HepG2 (cell line): ENCODE measurements around the gene SIRT7. TPM values are rescaled to one million over a fixed set of nuclear protein-coding genes. Genes with fewer than 3 reads are reported as not detected.
A peak's percentile ranks its signal among the peaks of the same experiment; 100 is the strongest.

ENCODE experiments used
- ATAC-seq: fragments of 200-7000 bp; cut with Tn5 transposase; 3 replicates; pipeline ENCODE4 v1.9.1; 2020; ENCODE audit warnings: mild to moderate bottlenecking, moderate library complexity
- BruUV-seq: library from RNA; stranded (reverse); fragments of 400-500 nt; replicated peaks from 2 replicates; lab custom pipeline; 2021; lab: Mats Ljungman, UMichigan
- CTCF ChIA-PET: fragments of 300-600 bp; formaldehyde crosslinking; extraction: SDS; loops from one replicate; lab custom pipeline; 2021; ENCODE audit warnings: low total read pairs, inconsistent platforms, low intra/inter-chr PET ratio; lab: Yijun Ruan, JAX
- POLR2A ChIA-PET: fragments of 350-600 bp; sonication (Branson Sonifier 250); formaldehyde crosslinking; loops from one replicate; lab custom pipeline; 2020; ENCODE audit warnings: antibody characterized with exemption, inconsistent platforms; lab: Yijun Ruan, JAX
- DNase-seq: peaks from one replicate; pipeline ENCODE4 v3.0.0-alpha.2; 2015; ENCODE audit warnings: low spot score
- FAIRE-seq: peaks from 3 replicates; lab custom pipeline; 2011; peaks lifted over from hg19 to GRCh38; lab: Jason Lieb, UNC
- H2AFZ ChIP-seq: one replicate; pipeline ENCODE4 v1.6.1; 2011; ENCODE audit warnings: low read length, inconsistent platforms
- H3K27ac ChIP-seq: fragments of 300-600 bp; 3 replicates; pipeline ENCODE4 v1.8.0; 2011; ENCODE audit warnings: mixed run types, mild to moderate bottlenecking, mixed read lengths, low read length, inconsistent platforms; ENCODE audit not compliant: insufficient read depth; ENCODE audit errors: extremely low read length
- H3K27me3 ChIP-seq, 2 experiments: fragments of 200-600 bp in 1 of 2; 2 replicates in 1 of 2; 3 replicates in 1 of 2; pipeline versions ENCODE4 v1.6.0 to v1.8.0; 2011; ENCODE audit warnings: low read length in 2 of 2, mild to moderate bottlenecking in 2 of 2, moderate library complexity in 2 of 2, inconsistent platforms in 1 of 2; ENCODE audit not compliant: insufficient read depth in 2 of 2, control insufficient read depth in 1 of 2
- H3K36me3 ChIP-seq, 2 experiments: fragments of 200-600 bp in 1 of 2; replicated peaks in 1 of 2; 2 replicates in 1 of 2; 3 replicates in 1 of 2; pipeline versions ENCODE4 v1.5.1 to v1.8.0; 2011; ENCODE audit warnings: low read length in 2 of 2, inconsistent platforms in 1 of 2; ENCODE audit not compliant: insufficient read depth in 2 of 2, control insufficient read depth in 1 of 2
- H3K4me1 ChIP-seq: 2 replicates; pipeline ENCODE4 v1.5.1; 2012; ENCODE audit warnings: low read length, inconsistent platforms; ENCODE audit not compliant: insufficient read depth
- H3K4me2 ChIP-seq: 2 replicates; pipeline ENCODE4 v1.6.0; 2011; ENCODE audit warnings: low read depth, low read length, inconsistent platforms
- H3K4me3 ChIP-seq, 3 experiments: fragments of 200-600 bp in 1 of 3; sonication (generic), shearing (Covaris generic) in 1 of 3; replicated peaks in 1 of 3; 2 replicates each; pipeline ENCODE4 v1.5.1; 2011 to 2016; ENCODE audit warnings: low read length in 3 of 3, inconsistent platforms in 2 of 3, low read depth in 2 of 3, mild to moderate bottlenecking in 2 of 3, control low read depth in 1 of 3, mixed read lengths in 1 of 3; ENCODE audit not compliant: insufficient read depth in 1 of 3
- H3K79me2 ChIP-seq: one replicate; pipeline ENCODE4 v1.6.1; 2011; ENCODE audit warnings: low read length, inconsistent platforms; ENCODE audit not compliant: insufficient read depth
- H3K9ac ChIP-seq: 2 replicates; pipeline ENCODE4 v1.6.0; 2011; ENCODE audit warnings: mild to moderate bottlenecking, low read depth, low read length, inconsistent platforms; ENCODE audit not compliant: insufficient read depth
- H3K9me3 ChIP-seq: 2 replicates; pipeline ENCODE4 v1.5.1; 2012; ENCODE audit warnings: mild to moderate bottlenecking, low read length
- H4K20me1 ChIP-seq: 2 replicates; pipeline ENCODE4 v1.6.0; 2011; ENCODE audit warnings: inconsistent platforms, mild to moderate bottlenecking, low read length, moderate library complexity; ENCODE audit not compliant: insufficient read depth
- BORCS8-MEF2B ChIP-seq: sonication (generic); formaldehyde crosslinking; IDR thresholded peaks from 2 replicates; pipeline ENCODE4 v1.8.0; 2022; ENCODE audit warnings: mild to moderate bottlenecking, missing genetic modification reagents
- EED ChIP-seq: sonication (generic); formaldehyde crosslinking; IDR thresholded peaks from 2 replicates; pipeline ENCODE4 v1.5.0; 2020; ENCODE audit warnings: mild to moderate bottlenecking, missing genetic modification reagents
- KAT8 ChIP-seq: IDR thresholded peaks from 2 replicates; pipeline ENCODE4 v1.6.1; 2016; ENCODE audit warnings: missing genetic modification reagents, missing compliant biosample characterization
- KMT2B ChIP-seq: IDR thresholded peaks from 2 replicates; pipeline ENCODE4 v1.6.1; 2016; ENCODE audit warnings: missing genetic modification reagents, missing compliant biosample characterization
- MLX ChIP-seq: IDR thresholded peaks from 2 replicates; pipeline ENCODE4 v1.6.1; 2016
- PAF1 ChIP-seq: IDR thresholded peaks from 2 replicates; pipeline ENCODE4 v1.6.1; 2016; ENCODE audit warnings: missing genetic modification reagents, missing compliant biosample characterization
- POLR2G ChIP-seq: fragments of 200-400 bp; formaldehyde crosslinking; IDR thresholded peaks from 2 replicates; pipeline ENCODE4 v1.6.1; 2018; ENCODE audit warnings: mild to moderate bottlenecking, low read depth, low read length, moderate library complexity
- RBFOX2 ChIP-seq: fragments of 200-400 bp; formaldehyde crosslinking; IDR thresholded peaks from 2 replicates; pipeline ENCODE4 v1.6.1; 2017; ENCODE audit warnings: low read depth, mild to moderate bottlenecking, low read length
- REST ChIP-seq, 2 experiments: IDR thresholded peaks; 2 replicates each; pipeline ENCODE4 v1.6.1; 2011 to 2012; ENCODE audit warnings: low read length in 2 of 2, borderline replicate concordance in 1 of 2, low read depth in 1 of 2, mild to moderate bottlenecking in 1 of 2, moderate library complexity in 1 of 2
- SETDB1 ChIP-seq: sonication (generic); formaldehyde crosslinking; IDR thresholded peaks from 2 replicates; pipeline ENCODE4 v1.5.1; 2020; ENCODE audit warnings: missing genetic modification reagents, mild to moderate bottlenecking, borderline replicate concordance
- SMC3 ChIP-seq: IDR thresholded peaks from 2 replicates; pipeline ENCODE4 v1.6.1; 2011; ENCODE audit warnings: low read length, improper control_type of control experiment
- ZNF543 ChIP-seq: sonication (generic); formaldehyde crosslinking; IDR thresholded peaks from 2 replicates; pipeline ENCODE4 v1.4.0; 2020; ENCODE audit warnings: mild to moderate bottlenecking, missing genetic modification reagents
- ZNF816 ChIP-seq: sonication (generic); formaldehyde crosslinking; IDR thresholded peaks from 2 replicates; pipeline ENCODE4 v1.8.0; 2022; ENCODE audit warnings: missing genetic modification reagents, mild to moderate bottlenecking, borderline replicate concordance
- ZSCAN12 ChIP-seq: sonication (generic); formaldehyde crosslinking; IDR thresholded peaks from 2 replicates; pipeline ENCODE4 v1.9.0; 2021; ENCODE audit warnings: mild to moderate bottlenecking, missing genetic modification reagents
- WGBS: methylation state at CpG from one replicate; pipeline ENCODE4 v1.1.6; 2017; ENCODE audit warnings: low lambda C conversion rate; 5-methylcytosine and 5-hydroxymethylcytosine counted together
- in situ Hi-C: cut with HindIII; loops from 2 replicates; pipeline ENCODE4 v1.10.0; 2017; ENCODE audit warnings: low pct_unique_long_range_greater_than_20kb; ENCODE audit not compliant: extremely low pct_ligation_motif_present
- intact Hi-C: fragments of 100-400 bp; cut with micrococcal nuclease; formaldehyde crosslinking; loops from one replicate; pipeline ENCODE4 v1.10.0; 2022; ENCODE audit not compliant: unreplicated experiment
- polyA plus RNA-seq, 8 experiments: library from polyadenylated mRNA; depleted of rRNA in 3 of 8; stranded (reverse) in 7 of 8; unstranded in 1 of 8; fragments of >200 nt; fragmentation: Illumina TruSeq in 4 of 8; extraction: Trizol in 4 of 8; gene quantifications; 2 replicates each; pipeline versions ENCODE4 v1.2.1 to v1.2.3, GENCODE V29; 2011 to 2016; ENCODE audit warnings: low read depth in 4 of 8, missing spikeins in 1 of 8, mixed read lengths in 1 of 8; ENCODE audit not compliant: insufficient read depth in 1 of 8
- total RNA-seq, 5 experiments: library from RNA; depleted of rRNA; stranded (reverse); fragments of >200 nt; fragmentation: Illumina TruSeq; extraction: Trizol; gene quantifications; 2 replicates each; pipeline ENCODE4 v1.2.3, GENCODE V29; 2016; ENCODE audit warnings: low read depth in 1 of 5
- TF ChIP-seq, protein P1 (sequence below): sonication (generic); formaldehyde crosslinking; IDR thresholded peaks from 2 replicates; pipeline ENCODE4 v1.4.0; 2020; ENCODE audit warnings: mild to moderate bottlenecking, missing genetic modification reagents
- TF ChIP-seq, protein P2 (sequence below): sonication (generic); formaldehyde crosslinking; IDR thresholded peaks from 2 replicates; pipeline ENCODE4 v1.8.0; 2022; ENCODE audit warnings: low read depth, missing genetic modification reagents
- TF ChIP-seq, protein P3 (sequence below): sonication (generic); formaldehyde crosslinking; IDR thresholded peaks from 2 replicates; pipeline ENCODE4 v1.4.0; 2020; ENCODE audit warnings: missing genetic modification reagents

The SIRT7 gene
- total and polyA plus RNA-seq, 2 of the 13 experiments (the other 11 are each of a cell fraction or from before 2014, with no cell fraction given): 8.3 to 24.8 TPM

DNA sequence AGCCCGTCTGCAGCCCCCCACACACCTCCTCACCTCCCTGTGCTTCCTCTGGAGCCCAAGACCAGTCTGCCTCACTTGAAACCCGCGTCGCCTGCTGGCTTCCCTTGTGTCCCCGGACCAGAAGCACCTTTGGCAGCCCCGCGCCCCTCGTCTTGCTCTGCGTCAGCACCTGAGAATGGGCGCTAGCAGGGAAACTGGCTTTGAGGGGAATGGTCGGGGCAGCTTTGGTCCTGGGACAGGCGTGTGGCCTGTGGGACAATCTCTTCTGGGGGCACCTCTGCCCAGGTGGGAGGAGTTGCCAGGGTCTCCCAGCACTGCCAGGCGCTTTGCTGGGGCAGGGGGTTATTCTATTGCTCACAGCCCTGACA, 13.2 kb upstream of the SIRT7 start:
- peaks cover 50% of the 10 kb centered on the region for H3K4me1 ChIP-seq
- FAIRE-seq: no peak
- WGBS: 93% methylated on average over 12 of the region's 13 CpGs
- H4K20me1 ChIP-seq: peaks cover 8% of the 10 kb centered on the region
- H3K9ac ChIP-seq: no peak overlapping the region
- H3K4me3 ChIP-seq: no peak overlapping the region
- H3K27me3 ChIP-seq: no peaks in the 10 kb centered on the region
- H3K4me2 ChIP-seq: no peak overlapping the region
- DNase-seq: no peak
- no peak overlapping the region for H2AFZ ChIP-seq
- BruUV-seq: no TSS peak
- intact Hi-C loops: no loop called here
- CTCF ChIA-PET: no interaction called here
- peaks cover 25% of the 10 kb centered on the region for H3K79me2 ChIP-seq
- ATAC-seq: no peak
- in situ Hi-C loops: no loop called here
- H3K36me3 ChIP-seq: peaks cover 11 to 28% of the 10 kb centered on the region in 2 experiments
- H3K9me3 ChIP-seq: no peaks in the 10 kb centered on the region
- POLR2A ChIA-PET: interaction anchor here (1.5 to 1.6 kb wide), 2 partner anchors 14 to 64 kb away, joined by 3 to 5 read pairs; no protein-coding TSS in a partner anchor
- no peak overlapping the region for H3K27ac ChIP-seq
- TF ChIP-seq, protein P1, sequence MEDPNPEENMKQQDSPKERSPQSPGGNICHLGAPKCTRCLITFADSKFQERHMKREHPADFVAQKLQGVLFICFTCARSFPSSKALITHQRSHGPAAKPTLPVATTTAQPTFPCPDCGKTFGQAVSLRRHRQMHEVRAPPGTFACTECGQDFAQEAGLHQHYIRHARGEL (CRISPR knock-in tag): no peak
- TF ChIP-seq RBFOX2 (no peak; the same call in 1 of the 2 replicates), ZSCAN12 (CRISPR knock-in tag) (no peak), EED (CRISPR knock-in tag) (no peak), SMC3 (no peak), ZNF816 (no peak), POLR2G (no peak; the same call in 1 of the 2 replicates), KMT2B (CRISPR knock-in tag) (no peak), BORCS8-MEF2B (no peak), ZNF543 (CRISPR knock-in tag) (no peak), SETDB1 (CRISPR knock-in tag) (no peak), KAT8 (CRISPR knock-in tag) (no peak), REST (IDR thresholded peaks at IDR 0.05; ENCODE audit: borderline replicate concordance in 1 of 2, low read depth in 1 of 2, low read length in 2 of 2) (no peak), MLX (CRISPR knock-in tag) (no peak), PAF1 (no peak)
- TF ChIP-seq, protein P2, sequence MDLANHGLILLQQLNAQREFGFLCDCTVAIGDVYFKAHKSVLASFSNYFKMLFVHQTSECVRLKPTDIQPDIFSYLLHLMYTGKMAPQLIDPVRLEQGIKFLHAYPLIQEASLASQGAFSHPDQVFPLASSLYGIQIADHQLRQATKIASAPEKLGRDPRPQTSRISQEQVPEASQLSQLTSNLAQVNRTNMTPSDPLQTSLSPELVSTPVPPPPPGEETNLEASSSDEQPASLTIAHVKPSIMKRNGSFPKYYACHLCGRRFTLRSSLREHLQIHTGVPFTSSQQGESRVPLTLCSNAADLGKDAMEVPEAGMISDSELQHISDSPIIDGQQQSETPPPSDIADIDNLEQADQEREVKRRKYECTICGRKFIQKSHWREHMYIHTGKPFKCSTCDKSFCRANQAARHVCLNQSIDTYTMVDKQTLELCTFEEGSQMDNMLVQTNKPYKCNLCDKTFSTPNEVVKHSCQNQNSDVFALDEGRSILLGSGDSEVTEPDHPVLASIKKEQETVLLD (CRISPR knock-in tag): no peak
- TF ChIP-seq, protein P3, sequence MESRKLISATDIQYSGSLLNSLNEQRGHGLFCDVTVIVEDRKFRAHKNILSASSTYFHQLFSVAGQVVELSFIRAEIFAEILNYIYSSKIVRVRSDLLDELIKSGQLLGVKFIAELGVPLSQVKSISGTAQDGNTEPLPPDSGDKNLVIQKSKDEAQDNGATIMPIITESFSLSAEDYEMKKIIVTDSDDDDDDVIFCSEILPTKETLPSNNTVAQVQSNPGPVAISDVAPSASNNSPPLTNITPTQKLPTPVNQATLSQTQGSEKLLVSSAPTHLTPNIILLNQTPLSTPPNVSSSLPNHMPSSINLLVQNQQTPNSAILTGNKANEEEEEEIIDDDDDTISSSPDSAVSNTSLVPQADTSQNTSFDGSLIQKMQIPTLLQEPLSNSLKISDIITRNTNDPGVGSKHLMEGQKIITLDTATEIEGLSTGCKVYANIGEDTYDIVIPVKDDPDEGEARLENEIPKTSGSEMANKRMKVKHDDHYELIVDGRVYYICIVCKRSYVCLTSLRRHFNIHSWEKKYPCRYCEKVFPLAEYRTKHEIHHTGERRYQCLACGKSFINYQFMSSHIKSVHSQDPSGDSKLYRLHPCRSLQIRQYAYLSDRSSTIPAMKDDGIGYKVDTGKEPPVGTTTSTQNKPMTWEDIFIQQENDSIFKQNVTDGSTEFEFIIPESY (CRISPR knock-in tag): peak; percentile 18; the same call in 1 of the 2 replicates
